ES-I3 (cell line): ENCODE data around the gene SLC37A1.

Source experiments
- H3K36me3 ChIP-seq: 2 replicates; pipeline ENCODE4 v1.6.1; 2013; ENCODE audit warnings: mild to moderate bottlenecking, low read length, control low read depth, moderate library complexity; ENCODE audit not compliant: insufficient read depth
- H3K4me1 ChIP-seq: 2 replicates; pipeline ENCODE4 v1.6.1; 2013; ENCODE audit warnings: mild to moderate bottlenecking, control low read depth, low read length; ENCODE audit not compliant: insufficient read depth
- H3K9ac ChIP-seq: 2 replicates; pipeline ENCODE4 v1.6.1; 2013; ENCODE audit warnings: low read depth, mild to moderate bottlenecking, low read length, moderate library complexity
- H3K9me3 ChIP-seq: 2 replicates; pipeline ENCODE4 v1.6.1; 2013; ENCODE audit warnings: mild to moderate bottlenecking, low read length, moderate library complexity; ENCODE audit not compliant: control insufficient read depth, insufficient read depth

Gene SLC37A1

GRCh38 chr21:42507418-42507817 lies 6.2 kb upstream of the SLC37A1 start:
- H3K36me3 ChIP-seq = no peaks in the 10 kb centered on the region
- H3K9me3 ChIP-seq = no peaks in the 10 kb centered on the region
- H3K4me1 ChIP-seq = no peaks in the 10 kb centered on the region
- H3K9ac ChIP-seq = no peak overlapping the region

DNA sequence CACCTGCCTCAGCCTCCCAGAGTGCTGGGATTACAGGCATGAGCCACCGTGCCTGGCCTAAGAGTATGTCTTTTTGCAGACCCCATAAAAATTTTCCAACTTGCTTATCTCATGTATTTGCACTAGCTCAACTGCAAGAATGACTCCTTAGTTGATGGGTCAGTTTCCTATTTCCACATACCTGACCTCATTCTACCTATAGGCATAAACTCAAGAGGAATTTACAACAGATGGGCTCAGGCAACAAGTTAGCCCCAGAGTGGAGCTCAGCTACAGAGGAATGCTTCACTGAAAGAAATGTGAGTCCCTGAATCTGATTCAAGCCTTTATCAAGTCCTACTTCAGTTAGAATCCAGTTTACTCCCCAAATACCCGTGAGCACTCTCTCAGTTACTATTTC lies 5.3 kb upstream of the SLC37A1 start:
- Histone ChIP-seq H3K36me3 (no peaks in the 10 kb centered on the region), H3K4me1 (no peaks in the 10 kb centered on the region), H3K9me3 (no peaks in the 10 kb centered on the region), H3K9ac (no peak overlapping the region)

DNA sequence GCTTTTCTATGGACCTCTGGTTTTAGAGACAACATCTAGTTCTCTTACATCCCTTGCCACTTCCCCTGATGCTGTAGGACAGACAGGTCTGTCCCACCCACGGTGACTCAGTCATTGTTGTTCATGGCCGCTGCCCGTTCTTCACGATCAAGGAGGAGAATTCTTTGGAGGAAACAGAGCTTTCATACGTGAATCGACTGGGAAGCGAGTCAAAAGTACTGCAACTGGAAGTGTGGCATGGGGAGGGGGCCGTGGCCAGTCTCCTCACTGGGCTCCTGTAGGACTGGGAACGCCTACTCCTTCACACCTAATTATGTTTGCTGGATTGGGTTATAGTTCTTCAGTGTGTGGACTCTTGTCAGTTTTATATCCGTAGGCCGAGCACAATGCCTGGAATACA lies 4.4 kb upstream of the SLC37A1 start:
- Histone ChIP-seq H3K9me3 (no peaks in the 10 kb centered on the region), H3K36me3 (no peaks in the 10 kb centered on the region), H3K4me1 (no peaks in the 10 kb centered on the region), H3K9ac (no peak overlapping the region; the same call in 1 of the 2 replicates)

DNA sequence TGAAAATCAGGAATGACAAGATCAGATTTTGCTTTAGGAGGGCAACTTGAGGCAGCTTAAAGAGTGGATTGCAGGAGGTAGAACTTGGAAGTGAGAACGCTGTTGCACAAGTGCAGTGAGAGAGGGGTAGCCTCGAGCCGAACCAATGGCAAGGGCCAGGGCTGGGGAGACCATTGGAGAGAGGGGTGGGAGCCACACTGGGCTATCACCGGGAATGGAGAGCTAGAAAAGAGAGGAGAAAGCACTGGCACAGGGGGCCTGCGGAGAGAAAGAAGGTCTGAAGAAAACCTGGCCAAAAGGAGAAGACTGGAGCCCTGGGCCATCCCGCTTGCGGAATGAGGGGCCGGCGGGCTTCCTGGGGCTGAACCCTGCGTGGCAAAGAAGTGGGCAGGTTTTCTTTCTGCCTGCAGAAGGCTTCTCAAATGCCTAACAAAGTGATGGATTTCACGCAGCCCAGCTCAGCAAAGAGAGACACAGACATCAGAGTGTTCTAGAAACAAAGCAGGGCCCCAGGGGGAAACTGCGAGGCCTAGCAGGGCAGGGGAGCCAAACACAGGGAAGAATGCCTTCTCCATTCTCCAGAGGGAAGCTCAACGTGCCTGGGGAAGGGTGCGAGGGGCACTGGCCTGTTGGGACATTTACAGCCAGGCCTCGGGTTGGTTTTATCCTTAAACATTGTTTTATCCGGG lies 1.2 kb upstream of the SLC37A1 start:
- Histone ChIP-seq H3K36me3 (no peaks in the 10 kb centered on the region), H3K9ac (no peak overlapping the region), H3K9me3 (no peaks in the 10 kb centered on the region), H3K4me1 (peaks cover 20% of the 10 kb centered on the region)

DNA sequence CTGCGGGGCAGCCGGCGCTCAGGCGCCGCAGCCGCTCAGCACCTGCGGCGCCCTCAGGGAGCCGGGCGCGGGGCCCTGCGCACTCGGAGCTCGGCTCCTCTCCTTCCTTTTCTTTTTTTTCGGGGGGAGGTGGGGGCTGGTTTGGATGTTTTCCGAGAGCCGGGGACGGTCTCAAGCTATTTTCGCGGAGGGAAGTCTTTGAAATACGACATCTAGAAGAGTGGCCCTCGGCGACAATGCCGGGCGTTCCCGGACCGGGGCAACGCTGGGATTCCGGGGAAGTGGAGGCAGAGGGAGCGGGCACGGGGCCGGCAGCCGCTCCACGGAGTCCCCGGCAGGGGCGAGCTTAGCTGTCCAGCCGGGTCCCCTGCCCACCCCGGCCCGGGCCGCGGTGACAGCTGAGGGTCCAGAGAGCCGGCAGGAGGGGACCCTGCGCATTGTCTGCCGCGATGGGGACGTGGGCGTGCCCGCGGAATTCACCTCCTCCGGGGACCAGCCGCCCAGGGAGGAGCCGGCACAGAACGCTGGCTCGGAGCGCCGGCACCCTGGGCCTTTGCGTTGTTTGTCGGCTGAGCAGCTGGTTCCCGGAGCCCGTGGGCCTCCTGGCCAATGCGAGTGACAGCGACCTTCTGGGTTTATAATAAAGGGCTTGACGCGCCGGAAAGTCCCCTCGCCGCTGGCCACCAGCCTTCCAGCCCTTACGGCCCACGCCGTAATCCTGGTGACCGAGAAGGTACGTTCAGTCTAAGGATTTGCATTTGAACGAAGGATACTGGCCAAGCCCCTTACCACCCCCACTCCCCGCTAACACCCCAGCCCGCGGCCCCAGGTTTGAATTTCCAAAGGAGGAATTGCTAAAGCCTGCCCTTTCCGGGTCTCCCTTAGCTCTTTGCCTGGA lies 582 bp downstream of the SLC37A1 start:
- Histone ChIP-seq H3K9me3 (no peaks in the 10 kb centered on the region), H3K4me1 (peaks cover 20% of the 10 kb centered on the region)

GRCh38 chr21:42514883-42515228 lies 1.2 kb downstream of the SLC37A1 start:
- H3K9ac ChIP-seq = peak overlapping the region; percentile 72
- H3K36me3 ChIP-seq = no peaks in the 10 kb centered on the region
- H3K4me1 ChIP-seq = peaks cover 20% of the 10 kb centered on the region
- H3K9me3 ChIP-seq = no peaks in the 10 kb centered on the region

More for the DNA sequence above, 582 bp downstream of the SLC37A1 start:
- Histone ChIP-seq H3K36me3 (no peaks in the 10 kb centered on the region), H3K9ac (peak overlapping the region; percentile 72)

GRCh38 chr21:42515708-42516502 lies 2.3 kb downstream of the SLC37A1 start:
- Histone ChIP-seq H3K9me3 (no peaks in the 10 kb centered on the region), H3K36me3 (no peaks in the 10 kb centered on the region), H3K9ac (no peak overlapping the region), H3K4me1 (peaks cover 20% of the 10 kb centered on the region)

GRCh38 chr21:42518215-42518614 lies 4.6 kb downstream of the SLC37A1 start:
- H3K9me3 ChIP-seq = no peaks in the 10 kb centered on the region
- H3K36me3 ChIP-seq = no peaks in the 10 kb centered on the region
- no peak overlapping the region for H3K9ac ChIP-seq
- H3K4me1 ChIP-seq = peaks cover 20% of the 10 kb centered on the region

DNA sequence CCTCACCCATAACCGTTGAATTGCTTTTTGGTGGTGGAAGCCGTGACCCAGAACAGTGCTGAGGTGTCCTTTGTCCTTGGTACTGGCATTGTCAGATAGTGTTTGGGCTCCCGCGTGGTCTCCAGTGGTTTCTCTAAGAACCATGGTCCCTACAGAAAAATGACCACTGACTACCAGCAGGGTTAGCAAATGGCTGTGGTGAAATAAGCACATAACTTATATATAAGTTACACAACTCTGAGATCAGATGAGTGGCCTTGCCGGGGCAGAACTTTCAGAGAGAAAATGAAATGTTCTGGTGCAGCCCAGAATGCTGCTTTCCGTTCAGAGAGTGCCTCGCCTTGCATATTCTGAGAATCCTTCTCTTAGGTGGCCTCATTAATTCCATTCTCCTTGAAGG lies 5.0 kb downstream of the SLC37A1 start:
- no peak overlapping the region for H3K9ac ChIP-seq
- peaks cover 22% of the 10 kb centered on the region for H3K4me1 ChIP-seq
- no peaks in the 10 kb centered on the region for H3K36me3 ChIP-seq
- H3K9me3 ChIP-seq = no peaks in the 10 kb centered on the region

DNA sequence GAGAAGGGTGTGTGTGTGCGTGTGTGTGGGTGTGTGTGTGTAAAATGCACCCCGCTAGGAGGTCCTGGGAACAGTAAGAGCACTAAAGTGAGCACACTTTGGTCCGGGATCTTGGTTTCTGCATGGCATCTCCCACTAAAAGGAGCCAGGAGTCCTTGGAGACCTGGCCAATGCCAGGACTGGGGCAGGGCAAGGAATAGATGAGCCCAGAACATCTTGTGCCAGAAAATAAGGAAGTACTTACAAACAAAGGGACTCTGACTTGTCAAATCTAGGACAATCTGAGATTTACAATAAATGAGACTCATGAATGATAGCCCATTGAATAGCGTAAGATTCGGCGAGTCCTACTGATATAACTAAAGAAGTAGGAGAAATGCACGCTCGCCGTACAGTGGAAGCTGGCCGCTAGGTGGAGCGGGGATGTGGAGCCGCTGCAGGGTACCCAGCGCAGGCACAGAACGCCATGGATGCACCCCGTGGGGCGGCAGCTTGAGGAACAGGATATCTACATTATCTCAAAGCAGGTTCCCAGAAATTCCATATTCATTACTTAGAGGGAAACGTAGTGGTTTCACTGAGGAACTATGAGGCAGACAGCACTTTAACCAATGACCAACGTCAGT lies 7.1 kb downstream of the SLC37A1 start:
- Histone ChIP-seq H3K36me3 (no peaks in the 10 kb centered on the region), H3K4me1 (peaks cover 28% of the 10 kb centered on the region)

DNA sequence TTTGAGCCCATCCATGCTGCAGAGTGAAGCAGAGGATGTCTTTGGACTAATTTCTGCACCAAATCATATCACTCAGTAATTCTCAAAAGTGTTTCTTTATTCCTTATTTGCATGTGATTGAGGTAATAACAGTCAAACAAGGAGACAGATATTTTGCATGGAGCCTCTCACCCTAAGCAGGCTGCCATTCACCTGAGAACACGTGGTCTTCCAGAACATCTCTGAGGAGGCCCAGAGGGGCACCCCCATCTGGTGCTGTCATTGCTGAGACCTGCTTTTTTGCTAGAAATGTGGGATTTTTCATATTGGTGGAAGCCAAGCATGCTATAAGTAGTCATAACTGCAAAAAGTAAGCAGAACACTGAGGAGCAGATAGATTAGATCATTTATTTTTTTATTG lies 7.7 kb downstream of the SLC37A1 start:
- Histone ChIP-seq H3K4me1 (peaks cover 22% of the 10 kb centered on the region), H3K9ac (no peak overlapping the region), H3K36me3 (no peaks in the 10 kb centered on the region; the same call in 1 of the 2 replicates), H3K9me3 (no peaks in the 10 kb centered on the region)

More for the DNA sequence above, 7.1 kb downstream of the SLC37A1 start:
- Histone ChIP-seq H3K9ac (no peak overlapping the region), H3K9me3 (no peaks in the 10 kb centered on the region)

DNA sequence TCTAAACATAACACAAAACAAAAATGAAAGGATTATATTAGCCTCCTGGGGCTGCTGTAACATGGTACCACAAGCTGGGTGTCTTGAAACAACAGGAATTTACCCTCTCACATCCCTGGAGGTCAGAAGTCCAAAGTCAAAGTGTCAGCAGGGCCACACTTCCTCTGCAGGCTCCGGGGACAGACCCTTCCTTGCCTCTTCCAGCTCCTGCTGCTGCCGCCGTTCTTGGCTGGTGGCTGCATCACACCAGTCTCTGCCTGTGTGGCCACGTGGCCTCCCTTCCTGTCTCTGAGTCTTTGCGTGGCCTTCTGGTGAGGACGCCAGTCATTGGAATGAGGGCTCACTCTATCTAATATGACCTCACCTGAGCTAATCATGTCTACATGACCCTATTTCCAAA lies 8.2 kb downstream of the SLC37A1 start:
- H3K9ac ChIP-seq = no peak overlapping the region
- H3K36me3 ChIP-seq = no peaks in the 10 kb centered on the region; the same call in 1 of the 2 replicates
- no peaks in the 10 kb centered on the region for H3K9me3 ChIP-seq
- peaks cover 19% of the 10 kb centered on the region for H3K4me1 ChIP-seq

- H3K4me1 ChIP-seq = peaks cover 16% of the 10 kb centered on the region
These were observed 8.6 kb downstream of the SLC37A1 start for GRCh38 chr21:42522271-42522670.

GRCh38 chr21:42522771-42523170 lies 9.1 kb downstream of the SLC37A1 start:
- Histone ChIP-seq H3K4me1 (peaks cover 16% of the 10 kb centered on the region), H3K9me3 (no peaks in the 10 kb centered on the region), H3K9ac (no peak overlapping the region), H3K36me3 (no peaks in the 10 kb centered on the region; the same call in 1 of the 2 replicates)

More at GRCh38 chr21:42522271-42522670, 8.6 kb downstream of the SLC37A1 start:
- no peaks in the 10 kb centered on the region for H3K9me3 ChIP-seq
- H3K9ac ChIP-seq = no peak overlapping the region
- H3K36me3 ChIP-seq = no peaks in the 10 kb centered on the region; the same call in 1 of the 2 replicates
